GM20000 (cell line): ENCODE data around the gene TRIM25.

Experiments used
- DNase-seq: peaks from one replicate; pipeline ENCODE4 v3.0.0; 2012; ENCODE audit warnings: low spot score
- CTCF ChIP-seq: IDR thresholded peaks from 2 replicates; pipeline ENCODE4 v1.5.1; 2012; ENCODE audit warnings: mild to moderate bottlenecking, control low read depth; ENCODE audit errors: extremely low read depth, missing control alignments

TRIM25 gene

GRCh38 chr17:56886288-56886731 lies 27.5 kb downstream of the TRIM25 start:
- TF ChIP-seq CTCF, result no peak

GRCh38 chr17:56885312-56885657 lies 28.6 kb downstream of the TRIM25 start:
- no peak for DNase-seq
- no peak for TF ChIP-seq CTCF

More at GRCh38 chr17:56886288-56886731, 27.5 kb downstream of the TRIM25 start:
- no peak for DNase-seq

GRCh38 chr17:56884483-56885311 lies 29.2 kb downstream of the TRIM25 start:
- no peak for TF ChIP-seq CTCF
- no peak for DNase-seq

GRCh38 chr17:56883616-56884015 lies 30.2 kb downstream of the TRIM25 start:
- no peak for DNase-seq
- no peak for TF ChIP-seq CTCF

- no peak for DNase-seq
- no peak for TF ChIP-seq CTCF
These were observed 32.1 kb downstream of the TRIM25 start for GRCh38 chr17:56881685-56882295.

- no peak for DNase-seq
- TF ChIP-seq CTCF, result no peak
These were observed 33.3 kb downstream of the TRIM25 start for GRCh38 chr17:56880571-56880970.

- no peak for DNase-seq
These were observed 33.7 kb downstream of the TRIM25 start for GRCh38 chr17:56880133-56880532.

More at GRCh38 chr17:56880133-56880532, 33.7 kb downstream of the TRIM25 start:
- no peak for TF ChIP-seq CTCF
